ENCODE results near the gene PHF24. TPM values are rescaled to one million over a fixed set of nuclear protein-coding genes. Genes with fewer than 3 reads are reported as not detected.
A peak's percentile ranks its signal among the peaks of the same experiment; 100 is the strongest.
"Not testable (repeated sequence)": the region's sequence is repeated elsewhere in the genome, so short reads cannot be mapped to it uniquely, and the experiment has no call there.

PHF24 gene
- not detected for polyA plus RNA-seq (ENCODE audit: low read depth in 6 of 6)

DNA sequence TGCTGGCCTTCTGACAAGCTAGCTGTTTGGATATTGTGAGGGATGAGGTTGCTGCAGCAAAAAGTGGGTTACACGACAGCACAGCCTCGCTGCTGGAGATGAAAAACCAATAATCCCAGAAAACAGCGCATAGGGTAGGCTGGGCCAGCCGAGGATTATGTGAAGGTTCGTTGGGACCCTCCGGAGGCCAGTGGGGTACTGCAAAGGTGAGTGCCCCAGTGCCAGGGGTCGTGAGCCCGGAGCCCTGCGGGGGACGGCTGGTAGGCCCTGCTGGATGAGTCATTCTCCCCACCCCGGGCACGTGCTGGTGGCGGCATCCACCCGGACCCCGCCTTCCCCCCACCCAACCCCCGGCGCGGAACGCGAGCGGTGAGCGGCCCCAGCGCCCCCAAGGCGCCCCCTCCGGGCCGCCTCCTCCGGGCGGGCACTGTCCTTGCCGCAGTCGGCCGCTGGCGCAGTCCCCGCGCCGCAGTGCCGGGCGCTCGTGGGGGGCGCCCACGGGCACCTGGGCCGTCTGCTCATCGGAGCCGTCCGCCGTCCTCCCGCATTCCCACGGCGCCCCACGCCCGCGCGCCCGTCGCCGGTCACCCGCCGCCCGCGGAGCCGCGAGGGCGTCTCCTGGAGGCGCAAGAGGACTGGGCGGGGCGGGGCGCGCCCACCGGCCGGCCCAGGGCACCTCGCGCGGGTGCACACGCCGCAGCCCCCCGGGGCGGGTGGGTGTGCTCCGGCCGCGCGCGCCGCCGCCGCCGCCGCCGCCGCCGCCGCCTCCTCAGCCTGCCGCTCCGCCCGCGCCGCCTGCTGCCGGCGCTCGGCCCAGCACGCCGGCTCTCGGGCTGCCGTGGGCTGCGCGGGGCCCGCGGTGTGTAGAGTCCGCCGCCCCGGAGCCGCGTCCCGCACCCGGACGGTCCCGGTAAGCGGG is at the start of gene PHF24:
Gene PHF24 (plus strand): TSS at position 794 of the 919 bp plus-strand sequence. CDS start 13,014 bp downstream, outside the sequence.
- no peaks in the 10 kb centered on the region for H3K9me3 Mint-ChIP-seq
- H3K27ac Mint-ChIP-seq = peak within 1 kb of the TSS in 2 of 6 donors; percentile 20 to 74
- H3K4me3 Mint-ChIP-seq = peak within 1 kb of the TSS; percentile 55 to 77 (median 65)
- H3K4me1 Mint-ChIP-seq = no peaks in the 10 kb centered on the region
- H3K36me3 Mint-ChIP-seq = no peaks in the 10 kb centered on the region
- H3K27me3 Mint-ChIP-seq = peaks cover 45 to 65% (median 50%) of the 10 kb centered on the region in 3 donors
- ATAC-seq (ENCODE audit: low read depth in 2 of 2) (peak; percentile 83 to 85), DNase-seq (peak; percentile 20)

DNA sequence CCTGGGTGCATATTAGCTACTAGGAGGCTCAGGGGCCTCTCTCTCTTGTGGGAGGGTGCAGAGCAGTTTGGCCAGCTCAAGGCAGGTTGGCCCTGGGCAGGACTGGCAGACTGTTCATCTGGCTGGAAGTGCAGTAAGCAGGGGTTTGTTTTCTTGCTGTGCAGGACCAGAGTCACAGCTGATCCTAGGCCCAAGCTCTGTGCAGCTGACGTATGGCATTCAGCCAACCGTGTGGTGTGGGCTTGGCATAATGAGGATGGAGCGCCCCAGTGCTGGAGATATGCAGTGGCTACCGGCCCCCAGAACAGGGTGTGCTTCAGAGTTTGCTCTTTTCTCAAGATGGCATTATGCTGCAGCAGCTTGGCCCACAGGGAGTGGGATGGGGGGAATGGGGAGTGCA is 31.0 kb upstream of the PHF24 start:
- DNase-seq = no peak
- Mint-ChIP-seq H3K36me3 (peaks cover 13 to 23% of the 10 kb centered on the region in 2 donors), H3K4me1 (no peaks in the 10 kb centered on the region), H3K9me3 (peaks cover 11 to 30% (median 19%) of the 10 kb centered on the region in 7 donors), H3K4me3 (no peak overlapping the region), H3K27ac (no peak overlapping the region), H3K27me3 (peaks cover 47 to 67% (median 65%) of the 10 kb centered on the region in 3 donors)
- no peak for ATAC-seq (ENCODE audit: low read depth in 2 of 2)

DNA sequence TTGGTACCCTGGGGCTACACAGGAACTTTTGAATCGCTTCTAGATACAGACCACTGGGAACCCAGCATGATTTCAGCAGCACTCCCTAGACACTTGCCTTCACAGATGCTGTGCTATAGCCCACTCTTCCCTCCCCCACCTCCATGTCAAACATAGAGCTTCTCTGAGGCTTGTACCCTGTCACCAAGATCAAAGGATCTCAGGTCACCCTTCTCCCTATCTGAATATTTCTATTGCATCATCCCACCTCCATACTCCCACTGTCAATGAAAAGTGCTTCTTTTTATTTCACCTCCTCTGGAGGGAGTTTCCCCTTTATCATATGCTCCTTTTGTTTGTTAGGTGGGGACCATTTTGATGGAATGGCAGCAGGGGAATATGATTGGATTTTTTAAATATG is 29.2 kb upstream of the PHF24 start:
- ATAC-seq (ENCODE audit: low read depth in 2 of 2) = no peak
- H3K27me3 Mint-ChIP-seq = peaks cover 42 to 63% (median 62%) of the 10 kb centered on the region in 3 donors
- no peak overlapping the region for H3K4me3 Mint-ChIP-seq
- no peak for DNase-seq
- peaks cover 10 to 21% (median 18%) of the 10 kb centered on the region in 7 donors for H3K9me3 Mint-ChIP-seq
- H3K36me3 Mint-ChIP-seq = peaks cover 13 to 20% of the 10 kb centered on the region in 2 donors
- H3K4me1 Mint-ChIP-seq = no peaks in the 10 kb centered on the region
- no peak overlapping the region for H3K27ac Mint-ChIP-seq

DNA sequence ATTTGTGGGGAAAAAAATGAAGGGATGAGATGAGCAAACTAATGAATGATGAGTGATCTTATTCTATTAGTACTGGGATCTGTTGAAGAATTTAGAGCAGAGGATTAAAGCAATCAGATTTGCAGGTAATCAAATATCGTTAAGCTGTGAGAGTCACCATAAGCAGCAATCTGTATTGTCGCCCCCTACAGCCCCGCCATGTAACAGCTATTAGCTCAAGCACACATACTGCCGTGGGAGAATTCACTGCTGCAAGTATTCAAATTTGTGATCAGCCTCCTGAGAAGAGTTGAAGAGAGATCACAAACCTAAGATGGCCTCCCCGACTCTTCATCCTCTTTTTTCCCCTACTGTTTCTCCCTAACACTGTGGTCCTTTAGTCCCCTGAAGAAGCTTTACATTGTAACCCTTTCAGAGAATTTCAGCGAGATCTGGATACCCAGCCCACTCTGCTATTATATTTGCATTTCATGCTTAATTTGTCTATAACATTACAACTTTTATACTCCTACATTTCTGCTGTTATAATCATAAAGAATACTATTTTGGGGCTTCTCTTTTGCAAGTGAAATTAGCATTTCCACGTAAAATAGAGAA is 28.5 kb upstream of the PHF24 start:
- Mint-ChIP-seq H3K9me3 (peaks cover 8 to 14% (median 12%) of the 10 kb centered on the region in 7 donors), H3K4me3 (no peak overlapping the region), H3K36me3 (peaks cover 9 to 13% of the 10 kb centered on the region in 2 donors), H3K27me3 (peaks cover 44 to 63% (median 62%) of the 10 kb centered on the region in 3 donors), H3K27ac (peak overlapping the region in 1 of 6 donors; percentile 66), H3K4me1 (no peaks in the 10 kb centered on the region)
- DNase-seq (no peak), ATAC-seq (ENCODE audit: low read depth in 2 of 2) (peak in 1 of 2 donors; percentile 47)

DNA sequence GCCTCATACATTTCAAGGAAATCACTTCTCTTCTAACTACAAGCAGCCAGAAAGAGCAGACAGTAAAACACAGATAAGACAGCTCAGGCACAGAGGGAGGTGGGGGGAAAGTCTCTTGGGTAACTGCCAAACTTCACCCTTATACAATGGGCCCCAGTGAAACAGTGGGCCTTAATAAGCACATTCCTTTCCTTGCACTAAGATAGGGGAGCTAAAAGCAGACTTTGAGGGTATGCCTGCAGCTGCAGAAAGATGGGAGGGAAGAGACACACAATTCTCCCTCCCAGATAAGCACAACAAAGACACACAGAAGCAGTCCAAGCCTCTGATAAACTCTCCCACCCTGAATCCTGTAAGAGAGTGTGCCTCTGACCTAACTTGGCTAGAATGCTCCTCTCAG is 18.1 kb upstream of the PHF24 start:
- H3K4me3 Mint-ChIP-seq; H3K27ac Mint-ChIP-seq; H3K4me1 Mint-ChIP-seq; ATAC-seq (ENCODE audit: low read depth in 2 of 2); H3K36me3 Mint-ChIP-seq; DNase-seq; H3K9me3 Mint-ChIP-seq: not testable (repeated sequence)
- peaks cover 32 to 55% (median 35%) of the 10 kb centered on the region in 3 donors for H3K27me3 Mint-ChIP-seq

DNA sequence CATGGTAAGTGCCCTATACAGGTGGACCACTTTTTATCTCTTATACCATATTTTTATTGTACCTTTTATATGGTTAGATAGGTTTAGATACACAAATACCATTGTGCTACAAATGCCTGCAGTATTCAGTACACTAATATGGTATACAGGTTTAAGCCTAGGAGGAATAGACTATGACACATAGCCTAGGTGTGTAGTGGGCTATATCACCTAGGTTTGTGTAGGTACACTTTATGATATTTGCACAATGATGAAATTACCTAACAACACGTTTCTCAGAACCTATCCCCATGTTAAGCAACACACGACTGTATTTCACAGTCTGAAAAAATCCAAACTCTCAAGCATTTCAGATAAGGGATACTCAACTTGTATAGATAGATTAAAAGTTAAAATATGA is 9.6 kb upstream of the PHF24 start:
- Mint-ChIP-seq H3K4me3 (no peak overlapping the region), H3K27ac (no peak overlapping the region), H3K4me1 (no peaks in the 10 kb centered on the region), H3K9me3 (peaks cover 0 to 4% (median 0%) of the 10 kb centered on the region in 7 donors), H3K36me3 (no peaks in the 10 kb centered on the region), H3K27me3 (peaks cover 20 to 59% (median 58%) of the 10 kb centered on the region in 3 donors)
- ATAC-seq (ENCODE audit: low read depth in 2 of 2) = no peak
- DNase-seq = no peak

DNA sequence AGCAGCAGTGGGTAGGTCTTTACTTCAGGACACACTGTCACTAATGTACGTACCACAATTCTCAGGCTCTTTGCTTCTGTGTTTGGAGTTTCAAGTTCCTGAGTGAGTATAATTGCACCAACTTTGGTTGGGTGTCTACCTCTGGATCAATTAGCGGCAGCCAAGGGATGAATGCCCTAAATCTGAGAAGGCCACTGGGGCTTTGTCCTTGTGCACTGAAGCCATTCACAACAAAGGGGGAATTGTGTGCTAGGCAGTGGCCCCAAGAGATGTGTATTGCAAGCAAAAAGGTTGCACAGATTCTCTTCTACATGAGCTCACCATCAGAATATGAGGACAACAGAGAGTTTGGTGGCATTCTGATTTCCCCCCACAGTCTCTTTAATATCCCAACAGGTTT is 3.9 kb upstream of the PHF24 start:
- Mint-ChIP-seq H3K27me3 (peaks cover 38 to 55% (median 52%) of the 10 kb centered on the region in 3 donors), H3K36me3 (no peaks in the 10 kb centered on the region), H3K27ac (no peak overlapping the region), H3K9me3 (peaks cover 0 to 4% (median 0%) of the 10 kb centered on the region in 7 donors), H3K4me1 (no peaks in the 10 kb centered on the region), H3K4me3 (no peak overlapping the region)
- DNase-seq = no peak
- no peak for ATAC-seq (ENCODE audit: low read depth in 2 of 2)

DNA sequence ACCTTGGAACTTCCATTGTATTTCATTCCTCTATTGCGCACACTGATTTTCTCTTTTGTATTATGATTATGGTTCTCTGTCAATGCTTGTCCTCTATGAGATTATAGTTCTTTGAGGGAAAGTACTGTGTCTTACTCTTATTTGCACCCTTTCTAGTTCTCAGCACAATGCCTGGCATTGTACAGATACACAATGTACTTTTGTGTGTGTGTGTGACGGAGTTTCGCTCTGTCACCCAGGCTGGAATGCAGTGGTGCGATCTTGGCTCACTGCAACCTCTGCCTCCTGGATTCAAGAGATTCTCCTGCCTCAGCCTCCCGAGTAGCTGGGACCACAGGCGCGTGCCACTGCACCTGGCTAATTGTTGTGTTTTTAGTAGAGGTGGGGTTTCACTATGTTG is 2.0 kb upstream of the PHF24 start:
- H3K27ac Mint-ChIP-seq; ATAC-seq (ENCODE audit: low read depth in 2 of 2); H3K4me1 Mint-ChIP-seq; DNase-seq; H3K36me3 Mint-ChIP-seq; H3K4me3 Mint-ChIP-seq; H3K9me3 Mint-ChIP-seq: not testable (repeated sequence)
- peaks cover 49 to 53% (median 51%) of the 10 kb centered on the region in 3 donors for H3K27me3 Mint-ChIP-seq

DNA sequence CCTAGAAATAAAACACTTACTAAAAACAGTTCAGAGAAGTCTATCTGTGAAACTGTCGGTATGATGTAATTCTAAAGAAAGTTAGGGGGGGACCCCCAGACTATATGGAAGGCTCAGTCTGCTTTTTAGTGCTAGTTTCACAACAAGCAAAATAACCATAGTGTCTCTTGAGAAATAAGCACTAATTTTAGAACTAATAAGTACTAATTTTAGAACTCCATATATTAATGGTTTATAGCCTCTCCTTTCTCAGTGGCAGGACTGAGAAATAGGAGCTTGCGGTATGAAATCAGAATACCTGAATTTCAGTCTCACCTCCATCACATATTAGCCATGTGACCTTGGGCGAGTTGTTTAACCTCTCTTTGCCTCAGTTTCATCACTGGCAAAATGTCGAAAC is 1.4 kb upstream of the PHF24 start:
- Mint-ChIP-seq H3K9me3 (peaks cover 0 to 4% (median 0%) of the 10 kb centered on the region in 7 donors), H3K4me1 (no peaks in the 10 kb centered on the region), H3K4me3 (peak overlapping the region in 4 of 8 donors; percentile 18 to 77 (median 50)), H3K27ac (no peak overlapping the region), H3K36me3 (no peaks in the 10 kb centered on the region), H3K27me3 (peaks cover 48 to 55% (median 50%) of the 10 kb centered on the region in 3 donors)
- no peak for DNase-seq
- ATAC-seq (ENCODE audit: low read depth in 2 of 2) = no peak

DNA sequence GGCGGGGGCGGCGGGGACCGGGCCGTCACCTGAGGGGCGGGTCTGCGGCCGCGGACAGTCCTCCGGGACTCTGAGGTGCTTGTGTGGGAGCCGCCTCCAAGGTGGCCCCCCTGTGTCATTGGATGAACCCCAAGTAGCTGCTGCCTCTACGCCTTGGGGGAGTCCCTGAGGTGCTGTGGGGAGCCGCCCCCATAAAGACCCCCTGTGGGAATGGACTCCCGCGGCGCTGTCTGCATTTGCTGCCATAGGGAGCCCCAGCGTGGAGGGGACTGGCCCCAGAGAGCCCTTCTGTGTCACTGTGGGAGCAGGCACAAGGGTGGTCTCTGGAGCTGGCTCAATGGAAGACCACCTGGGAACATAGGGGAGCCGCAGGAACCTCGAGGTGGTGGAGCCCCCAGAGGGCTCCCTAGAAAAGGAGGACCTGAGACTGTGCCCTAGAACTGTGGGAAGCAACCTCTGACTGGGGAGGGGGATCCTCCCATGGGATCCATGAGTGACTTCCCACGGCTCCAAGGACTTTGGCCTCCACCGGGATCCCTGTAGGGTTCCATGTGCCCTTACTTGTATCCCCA is 412 bp downstream of the PHF24 start:
- H3K4me1 Mint-ChIP-seq = no peaks in the 10 kb centered on the region
- H3K4me3 Mint-ChIP-seq = peak overlapping the region in 7 of 8 donors; percentile 22 to 68 (median 50)
- ATAC-seq (ENCODE audit: low read depth in 2 of 2) = peak; percentile 22 to 23
- H3K9me3 Mint-ChIP-seq = no peaks in the 10 kb centered on the region
- DNase-seq = no peak
- H3K36me3 Mint-ChIP-seq = no peaks in the 10 kb centered on the region
- peaks cover 45 to 64% (median 53%) of the 10 kb centered on the region in 3 donors for H3K27me3 Mint-ChIP-seq
- H3K27ac Mint-ChIP-seq = no peak overlapping the region

DNA sequence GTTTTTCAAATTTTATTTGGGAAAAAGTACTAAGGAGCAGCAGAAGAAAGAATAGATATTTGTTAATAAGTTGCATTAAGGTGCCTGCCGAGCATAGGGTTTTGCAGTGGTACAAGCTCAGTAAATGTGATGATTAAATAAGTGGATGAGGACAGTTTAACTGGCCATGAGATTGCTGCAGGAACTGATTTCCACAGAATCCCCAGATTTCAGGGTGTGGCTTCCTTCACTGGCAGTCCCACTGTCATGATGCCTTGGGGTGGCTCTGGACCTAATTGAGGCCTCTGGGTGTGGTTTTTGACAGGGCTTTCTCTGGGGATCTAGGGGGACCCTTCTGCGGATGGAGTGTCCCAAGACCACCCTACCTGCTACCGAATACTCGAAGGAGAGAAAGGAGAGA is 1.4 kb downstream of the PHF24 start:
- Mint-ChIP-seq H3K27me3 (peaks cover 46 to 65% (median 53%) of the 10 kb centered on the region in 3 donors), H3K4me3 (peak overlapping the region in 3 of 8 donors; percentile 3 to 22 (median 17))

DNA sequence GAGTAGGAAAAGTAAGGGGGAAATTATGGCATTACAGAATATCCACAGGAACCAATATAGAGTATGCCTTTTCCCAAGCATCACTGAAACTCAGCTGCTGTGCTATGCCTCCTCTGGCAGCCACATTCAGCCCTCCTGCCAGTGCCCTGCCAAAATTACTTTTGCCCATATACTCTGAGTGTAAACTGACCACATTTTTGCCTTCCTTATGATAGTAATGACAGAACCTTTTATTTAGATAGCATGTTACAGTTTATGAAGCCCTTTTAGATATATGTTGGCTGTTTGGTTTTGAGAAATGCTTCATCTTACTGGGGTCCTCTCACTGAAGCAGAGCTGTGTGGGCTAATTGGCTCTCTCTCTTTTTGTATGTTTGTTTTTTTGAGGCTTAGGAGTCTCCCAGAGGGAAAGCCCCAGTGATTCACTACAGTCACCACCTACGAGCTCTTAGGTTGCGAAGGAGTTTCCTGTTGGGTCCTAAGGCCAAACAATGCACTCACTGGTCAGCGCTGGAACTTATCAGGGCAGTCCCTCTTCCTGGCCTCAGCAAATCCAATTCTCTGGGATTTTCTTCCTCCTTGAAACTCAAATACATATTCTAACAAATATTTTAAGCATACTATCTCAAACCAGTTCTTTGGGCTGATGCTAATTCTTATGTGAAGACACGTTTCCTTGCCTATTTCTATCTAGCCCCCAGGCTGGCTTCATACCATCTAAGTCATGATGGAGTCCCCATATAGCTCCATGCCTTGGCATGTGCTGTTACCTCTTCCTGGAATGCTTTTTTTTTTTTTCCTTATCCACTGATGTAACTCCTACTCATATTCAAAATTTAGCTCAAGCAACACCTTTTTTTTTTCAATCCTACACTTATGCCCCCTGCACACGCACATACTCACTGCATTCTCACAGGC is 3.7 kb downstream of the PHF24 start:
- Mint-ChIP-seq H3K4me1 (no peaks in the 10 kb centered on the region), H3K9me3 (no peaks in the 10 kb centered on the region), H3K4me3 (peak overlapping the region in 1 of 8 donors; percentile 2), H3K27ac (peak overlapping the region in 2 of 6 donors; percentile 5 to 9), H3K27me3 (peaks cover 51 to 72% (median 54%) of the 10 kb centered on the region in 3 donors), H3K36me3 (no peaks in the 10 kb centered on the region)
- ATAC-seq (ENCODE audit: low read depth in 2 of 2) (no peak), DNase-seq (no peak)

More for the DNA sequence above, 1.4 kb downstream of the PHF24 start:
- DNase-seq = no peak
- H3K4me1 Mint-ChIP-seq = no peaks in the 10 kb centered on the region
- no peak overlapping the region for H3K27ac Mint-ChIP-seq
- no peaks in the 10 kb centered on the region for H3K36me3 Mint-ChIP-seq
- H3K9me3 Mint-ChIP-seq = no peaks in the 10 kb centered on the region
- ATAC-seq (ENCODE audit: low read depth in 2 of 2) = no peak
